DOHH2 (cell line): ENCODE data around the gene FGD6.

Source experiments
- H3F3A ChIP-seq: fragments of 200-600 bp; sonication (generic), shearing (Covaris generic); 2 replicates; pipeline ENCODE4 v1.6.0; 2016; ENCODE audit warnings: antibody characterized with exemption, mild to moderate bottlenecking; ENCODE audit not compliant: control insufficient read depth, insufficient read depth
- H3K27ac ChIP-seq: fragments of 200-600 bp; sonication (generic); 2 replicates; pipeline ENCODE4 v1.5.1; 2014; ENCODE audit warnings: low read depth, mild to moderate bottlenecking, low read length, moderate library complexity
- H3K27me3 ChIP-seq: fragments of 200-600 bp; sonication (generic); 2 replicates; pipeline ENCODE4 v1.6.1; 2014; ENCODE audit warnings: mild to moderate bottlenecking, low read length, mixed read lengths; ENCODE audit not compliant: control insufficient read depth
- H3K36me3 ChIP-seq: fragments of 200-600 bp; sonication (generic); 2 replicates; pipeline ENCODE4 v1.6.1; 2014; ENCODE audit warnings: mild to moderate bottlenecking, low read length, moderate library complexity, mixed read lengths; ENCODE audit not compliant: control insufficient read depth
- H3K4me1 ChIP-seq: fragments of 200-600 bp; sonication (generic); 2 replicates; pipeline ENCODE4 v1.6.1; 2014; ENCODE audit warnings: mild to moderate bottlenecking, low read length, mixed read lengths; ENCODE audit not compliant: control insufficient read depth
- H3K4me2 ChIP-seq: fragments of 200-600 bp; sonication (generic); 2 replicates; pipeline ENCODE4 v1.6.0; 2014; ENCODE audit warnings: mild to moderate bottlenecking, low read length, moderate library complexity
- H3K4me3 ChIP-seq: fragments of 200-600 bp; sonication (generic); 2 replicates; pipeline ENCODE4 v1.5.1; 2014; ENCODE audit warnings: mild to moderate bottlenecking, low read length, mixed read lengths
- H3K79me2 ChIP-seq: fragments of 200-600 bp; sonication (generic); 2 replicates; pipeline ENCODE4 v1.6.1; 2014; ENCODE audit warnings: mild to moderate bottlenecking, low read length, mixed read lengths; ENCODE audit not compliant: control insufficient read depth
- H3K9me2 ChIP-seq: fragments of 200-600 bp; sonication (generic); replicated peaks from 2 replicates; pipeline ENCODE4 v1.6.1; 2014; ENCODE audit warnings: mild to moderate bottlenecking, low read length, mixed read lengths; ENCODE audit not compliant: control insufficient read depth
- H3K9me3 ChIP-seq: fragments of 200-600 bp; sonication (generic); 2 replicates; pipeline ENCODE4 v1.6.1; 2014; ENCODE audit warnings: antibody characterized with exemption, low read length, mixed read lengths; ENCODE audit not compliant: control insufficient read depth, insufficient read depth
- H4K20me1 ChIP-seq: fragments of 200-600 bp; sonication (generic); 2 replicates; pipeline ENCODE4 v1.6.0; 2014; ENCODE audit warnings: low read depth, mild to moderate bottlenecking, antibody characterized with exemption, low read length, moderate library complexity; ENCODE audit not compliant: control insufficient read depth, insufficient read depth
- EZH2phosphoT487 ChIP-seq: fragments of 200-600 bp; sonication (generic); IDR thresholded peaks from 2 replicates; pipeline ENCODE4 v1.6.1; 2017; ENCODE audit warnings: borderline replicate concordance, mild to moderate bottlenecking, antibody characterized with exemption, low read length, moderate library complexity, mixed read lengths
- TF ChIP-seq, protein P1 (sequence below): fragments of 200-600 bp; sonication (generic); IDR thresholded peaks from one replicate; pipeline ENCODE4 v1.5.1; 2014; ENCODE audit warnings: antibody characterized with exemption, mild to moderate bottlenecking, low read depth, low read length; ENCODE audit not compliant: poor library complexity, severe bottlenecking

Gene FGD6

DNA sequence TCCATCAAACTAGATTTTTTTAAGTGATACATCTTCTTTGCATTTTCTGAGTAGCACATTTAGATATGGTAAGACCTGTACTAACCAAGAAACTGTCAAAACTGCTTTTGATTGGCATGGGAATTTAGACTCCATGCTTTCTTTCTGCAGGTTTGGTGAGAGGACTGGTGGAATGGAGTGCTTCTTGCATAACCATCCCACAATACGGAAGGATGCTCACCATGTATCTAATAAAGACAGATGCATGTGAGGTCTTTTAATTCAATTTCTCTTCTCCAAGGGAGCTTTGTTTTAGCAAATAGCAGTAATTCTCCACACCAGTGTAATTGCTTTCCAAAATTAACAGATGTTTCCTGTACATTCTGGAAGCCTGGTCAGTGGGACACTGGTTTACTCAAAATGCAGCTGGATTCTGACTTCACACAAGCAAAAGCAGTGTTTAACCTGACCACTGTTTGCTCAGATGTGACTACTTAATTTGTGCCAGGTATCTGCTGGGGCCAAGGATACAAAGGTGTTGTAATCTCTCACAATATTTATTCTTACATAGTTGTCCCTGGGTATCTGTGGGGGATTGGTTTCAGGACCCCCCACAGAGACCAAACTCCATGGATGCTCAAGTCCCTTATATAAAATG lies 26.1 kb downstream of the FGD6 start:
- Histone ChIP-seq H3F3A (peaks cover 4% of the 10 kb centered on the region), H4K20me1 (no peaks in the 10 kb centered on the region), H3K27ac (no peak overlapping the region), H3K4me1 (peaks cover 75% of the 10 kb centered on the region), H3K4me3 (no peak overlapping the region), H3K9me2 (no peaks in the 10 kb centered on the region), H3K36me3 (peaks cover 64% of the 10 kb centered on the region), H3K4me2 (no peak overlapping the region), H3K27me3 (no peaks in the 10 kb centered on the region), H3K9me3 (no peaks in the 10 kb centered on the region), H3K79me2 (peaks cover 99% of the 10 kb centered on the region)
- no peak for TF ChIP-seq EZH2phosphoT487
- TF ChIP-seq, protein P1, sequence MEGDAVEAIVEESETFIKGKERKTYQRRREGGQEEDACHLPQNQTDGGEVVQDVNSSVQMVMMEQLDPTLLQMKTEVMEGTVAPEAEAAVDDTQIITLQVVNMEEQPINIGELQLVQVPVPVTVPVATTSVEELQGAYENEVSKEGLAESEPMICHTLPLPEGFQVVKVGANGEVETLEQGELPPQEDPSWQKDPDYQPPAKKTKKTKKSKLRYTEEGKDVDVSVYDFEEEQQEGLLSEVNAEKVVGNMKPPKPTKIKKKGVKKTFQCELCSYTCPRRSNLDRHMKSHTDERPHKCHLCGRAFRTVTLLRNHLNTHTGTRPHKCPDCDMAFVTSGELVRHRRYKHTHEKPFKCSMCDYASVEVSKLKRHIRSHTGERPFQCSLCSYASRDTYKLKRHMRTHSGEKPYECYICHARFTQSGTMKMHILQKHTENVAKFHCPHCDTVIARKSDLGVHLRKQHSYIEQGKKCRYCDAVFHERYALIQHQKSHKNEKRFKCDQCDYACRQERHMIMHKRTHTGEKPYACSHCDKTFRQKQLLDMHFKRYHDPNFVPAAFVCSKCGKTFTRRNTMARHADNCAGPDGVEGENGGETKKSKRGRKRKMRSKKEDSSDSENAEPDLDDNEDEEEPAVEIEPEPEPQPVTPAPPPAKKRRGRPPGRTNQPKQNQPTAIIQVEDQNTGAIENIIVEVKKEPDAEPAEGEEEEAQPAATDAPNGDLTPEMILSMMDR, result no peak

DNA sequence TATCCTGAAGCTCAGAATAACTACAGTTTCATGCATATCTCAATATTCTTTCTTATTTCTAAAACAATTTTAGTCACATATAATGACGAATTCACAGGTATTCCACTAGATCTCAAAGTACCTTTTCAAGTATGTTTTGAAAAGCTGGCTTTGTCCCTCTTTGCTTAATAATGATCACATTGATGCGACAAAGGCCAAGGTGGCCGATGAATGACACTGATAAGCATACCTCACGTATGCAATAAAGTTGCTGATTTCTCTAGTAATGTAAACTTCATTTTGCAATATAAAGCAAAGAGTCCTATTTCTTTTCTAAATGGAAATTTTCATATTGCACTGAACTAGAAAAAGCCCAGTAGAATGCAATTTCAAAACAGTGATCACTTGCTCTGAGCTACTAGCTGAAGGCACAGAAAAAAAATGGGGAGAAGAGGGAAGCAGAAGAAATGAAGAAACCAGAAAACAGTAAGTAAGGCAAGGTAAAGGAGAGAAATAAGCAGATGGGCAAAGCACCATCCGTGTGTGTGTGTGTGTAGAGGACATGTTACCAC lies 29.3 kb downstream of the FGD6 start:
- Histone ChIP-seq H3K27ac (no peak overlapping the region), H3K4me1 (peaks cover 82% of the 10 kb centered on the region), H3K79me2 (peaks cover 99% of the 10 kb centered on the region), H3K9me3 (no peaks in the 10 kb centered on the region), H3K9me2 (no peaks in the 10 kb centered on the region), H3K4me2 (peak overlapping the region; percentile 6; the same call in 1 of the 2 replicates), H3K27me3 (no peaks in the 10 kb centered on the region), H3K4me3 (no peak overlapping the region), H3K36me3 (peaks cover 81% of the 10 kb centered on the region), H4K20me1 (no peaks in the 10 kb centered on the region), H3F3A (peaks cover 4% of the 10 kb centered on the region)
- no peak for TF ChIP-seq EZH2phosphoT487

DNA sequence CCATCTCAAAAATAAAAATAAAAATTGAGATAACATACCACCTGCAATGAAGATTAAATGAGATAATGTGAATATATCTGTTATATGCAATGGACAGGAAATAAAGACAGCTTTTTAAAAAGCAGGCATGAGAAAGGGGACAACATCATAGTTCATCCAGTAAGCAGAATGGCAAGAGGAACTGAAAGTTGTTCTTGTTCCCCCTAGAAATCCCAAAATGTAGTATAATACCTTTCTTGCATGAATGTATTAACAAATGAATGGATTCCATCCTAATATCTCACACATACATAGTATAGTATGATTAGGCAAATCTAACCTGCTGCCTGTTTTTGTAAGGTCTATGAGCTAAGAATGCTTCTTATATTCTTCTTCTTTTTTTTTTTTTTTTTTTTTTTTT lies 31.4 kb downstream of the FGD6 start:
- Histone ChIP-seq H3K36me3 (peaks cover 73% of the 10 kb centered on the region), H3K4me2 (no peak overlapping the region), H3K79me2 (peaks cover 96% of the 10 kb centered on the region), H3K9me3 (no peaks in the 10 kb centered on the region), H3K27me3 (no peaks in the 10 kb centered on the region), H3F3A (peaks cover 4% of the 10 kb centered on the region), H3K9me2 (no peaks in the 10 kb centered on the region), H3K4me3 (no peak overlapping the region), H3K4me1 (peaks cover 62% of the 10 kb centered on the region), H3K27ac (no peak overlapping the region), H4K20me1 (peaks cover 2% of the 10 kb centered on the region; the same call in 1 of the 2 replicates)
- no peak for TF ChIP-seq EZH2phosphoT487
- TF ChIP-seq, protein P1, result no peak

DNA sequence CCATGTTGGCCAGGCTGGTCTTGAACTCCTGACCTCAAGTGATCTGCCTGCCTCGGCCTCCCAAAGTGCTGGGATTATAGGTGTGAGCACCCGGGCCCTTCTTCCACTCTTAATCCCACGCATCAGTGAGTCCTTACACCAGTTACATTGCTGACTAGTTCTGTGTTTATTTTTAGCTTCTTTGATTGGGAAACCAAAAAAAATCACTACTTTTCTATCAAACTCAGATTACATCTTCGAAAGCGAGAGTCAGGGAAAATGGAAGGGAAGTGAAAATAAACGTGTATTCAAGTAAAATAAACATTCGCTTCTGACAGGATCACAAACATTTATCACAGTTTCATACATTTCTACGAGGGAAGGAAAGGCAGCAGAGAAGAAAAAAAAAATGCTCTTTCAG lies 32.2 kb downstream of the FGD6 start:
- peaks cover 78% of the 10 kb centered on the region for H3K36me3 ChIP-seq
- no peaks in the 10 kb centered on the region for H3K27me3 ChIP-seq
- peaks cover 61% of the 10 kb centered on the region for H3K4me1 ChIP-seq
- no peak overlapping the region for H3K4me3 ChIP-seq
- H3K4me2 ChIP-seq, result no peak overlapping the region
- peaks cover 96% of the 10 kb centered on the region for H3K79me2 ChIP-seq
- no peaks in the 10 kb centered on the region for H3K9me3 ChIP-seq
- peaks cover 2% of the 10 kb centered on the region; the same call in 1 of the 2 replicates for H4K20me1 ChIP-seq
- H3F3A ChIP-seq, result peaks cover 4% of the 10 kb centered on the region
- no peaks in the 10 kb centered on the region for H3K9me2 ChIP-seq
- H3K27ac ChIP-seq, result no peak overlapping the region
- TF ChIP-seq EZH2phosphoT487, result no peak
- TF ChIP-seq, protein P1, result no peak
